Keratinocyte (primary cell): ENCODE measurements around the gene COL13A1. TPM values are rescaled to one million over a fixed set of nuclear protein-coding genes. Genes with fewer than 3 reads are reported as not detected.

Experiments used
- DNase-seq: peaks from one replicate; pipeline ENCODE4 v3.0.0-alpha.2; 2011; ENCODE audit warnings: low read depth, missing footprints, low spot score
- FAIRE-seq: peaks from 2 replicates; lab custom pipeline; 2011; peaks lifted over from hg19 to GRCh38; lab: Jason Lieb, UNC
- H2AFZ ChIP-seq: 2 replicates; pipeline ENCODE4 v1.6.0; 2012; ENCODE audit warnings: low read length, control low read depth, inconsistent platforms; ENCODE audit not compliant: control insufficient read depth
- H3K27ac ChIP-seq: 2 replicates; pipeline ENCODE4 v1.5.1; 2011; ENCODE audit warnings: low read length; ENCODE audit not compliant: control insufficient read depth, insufficient read depth
- H3K27me3 ChIP-seq: 3 replicates; pipeline ENCODE4 v1.6.0; 2011; ENCODE audit warnings: low read length; ENCODE audit not compliant: control insufficient read depth, insufficient read depth; ENCODE audit errors: extremely low read depth
- H3K36me3 ChIP-seq, 2 experiments: 2 replicates in 1 of 2; 3 replicates in 1 of 2; pipeline ENCODE4 v1.5.1; 2011; ENCODE audit warnings: low read length in 2 of 2, mild to moderate bottlenecking in 1 of 2; ENCODE audit not compliant: control insufficient read depth in 2 of 2, insufficient read depth in 2 of 2; ENCODE audit errors: extremely low read depth in 1 of 2
- H3K4me1 ChIP-seq: 3 replicates; pipeline ENCODE4 v1.5.1; 2011; ENCODE audit warnings: low read length; ENCODE audit not compliant: control insufficient read depth, insufficient read depth; ENCODE audit errors: extremely low read depth
- H3K4me2 ChIP-seq: 3 replicates; pipeline ENCODE4 v1.6.0; 2011; ENCODE audit warnings: low read depth, low read length; ENCODE audit not compliant: control insufficient read depth, insufficient read depth; ENCODE audit errors: extremely low read depth
- H3K4me3 ChIP-seq, 3 experiments: fragments of 200-600 bp in 1 of 3; sonication (generic) in 1 of 3; 2 replicates in 2 of 3; 3 replicates in 1 of 3; pipeline ENCODE4 v1.5.1; 2011 to 2016; ENCODE audit warnings: low read length in 3 of 3, mild to moderate bottlenecking in 3 of 3, control low read depth in 2 of 3, inconsistent platforms in 1 of 3, low read depth in 1 of 3, mixed read lengths in 1 of 3, mixed run types in 1 of 3, moderate library complexity in 1 of 3; ENCODE audit not compliant: control insufficient read depth in 2 of 3, insufficient read depth in 2 of 3; ENCODE audit errors: extremely low read depth in 1 of 3
- H3K79me2 ChIP-seq: 2 replicates; pipeline ENCODE4 v1.6.0; 2012; ENCODE audit warnings: low read length; ENCODE audit not compliant: control insufficient read depth, insufficient read depth
- H3K9ac ChIP-seq: 3 replicates; pipeline ENCODE4 v1.6.0; 2011; ENCODE audit warnings: low read length; ENCODE audit not compliant: control insufficient read depth, insufficient read depth; ENCODE audit errors: extremely low read depth
- H3K9me1 ChIP-seq: 3 replicates; pipeline ENCODE4 v1.6.0; 2011; ENCODE audit warnings: low read length; ENCODE audit not compliant: control insufficient read depth, insufficient read depth; ENCODE audit errors: extremely low read depth
- H3K9me3 ChIP-seq: 2 replicates; pipeline ENCODE4 v1.5.1; 2012; ENCODE audit warnings: low read depth, low read length; ENCODE audit not compliant: control insufficient read depth
- H4K20me1 ChIP-seq: 3 replicates; pipeline ENCODE4 v1.6.0; 2011; ENCODE audit warnings: low read length; ENCODE audit not compliant: control insufficient read depth, insufficient read depth; ENCODE audit errors: extremely low read depth
- EZH2 ChIP-seq: IDR thresholded peaks from one replicate; pipeline ENCODE4 v1.6.1; 2012; ENCODE audit warnings: inconsistent platforms, mild to moderate bottlenecking, low read length, moderate library complexity
- dilution Hi-C: fragments of 300-500 bp; cut with MboI; formaldehyde crosslinking; loops from one replicate; pipeline ENCODE4 v1.7.0; 2020; ENCODE audit warnings: low sequenced_read_pairs; ENCODE audit not compliant: extremely low pct_ligation_motif_present
- polyA plus RNA-seq, 5 experiments: library from polyadenylated mRNA; depleted of rRNA in 3 of 5; stranded (reverse) in 3 of 5; stranded (forward) in 1 of 5; unstranded in 1 of 5; fragments of >200 nt; gene quantifications; 1 replicate in 1 of 5; 2 replicates in 3 of 5; 3 replicates in 1 of 5; pipeline versions ENCODE4 v1.2.1 to v1.2.3, GENCODE V29; 2011 to 2012; ENCODE audit warnings: missing spikeins in 2 of 5, low read depth in 1 of 5, low replicate concordance in 1 of 5
- TF ChIP-seq, protein P1 (sequence below), 3 experiments: IDR thresholded peaks in 1 of 3; conservative IDR thresholded peaks in 1 of 3; optimal IDR thresholded peaks in 1 of 3; 2 replicates in 2 of 3; 3 replicates in 1 of 3; pipeline versions ENCODE3 to v1.5.1; 2011; ENCODE audit warnings: low read length in 3 of 3, mild to moderate bottlenecking in 3 of 3, moderate library complexity in 2 of 3, control low read depth in 1 of 3, inconsistent platforms in 1 of 3; ENCODE audit not compliant: insufficient read depth in 2 of 3; ENCODE audit errors: extremely low read depth in 1 of 3

The COL13A1 gene
- polyA plus RNA-seq, 1 donor (not counting 4 experiments of a cell fraction or from before 2014, with no cell fraction given) = 1.5 TPM

DNA sequence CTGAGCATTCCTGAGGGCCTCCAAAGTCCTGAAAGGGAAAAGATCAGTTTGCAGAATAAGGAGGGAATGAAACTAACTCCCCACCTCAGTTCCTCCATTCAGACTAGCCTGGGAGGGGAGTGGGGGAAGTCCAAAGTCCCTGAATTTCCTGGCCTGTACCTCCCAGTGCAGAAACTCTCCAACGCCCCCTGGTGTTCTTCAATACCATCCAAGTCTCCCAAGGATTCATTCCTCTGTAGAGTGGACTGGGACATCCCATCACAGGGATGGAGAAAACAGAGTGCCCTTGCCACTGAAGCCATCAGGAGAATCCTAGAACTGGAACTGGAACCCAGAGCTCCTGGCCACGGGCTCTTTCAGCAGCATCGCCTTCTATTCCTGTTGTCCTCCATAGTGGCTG, 1.6 kb upstream of the COL13A1 start:
- FAIRE-seq (peak; percentile 67), DNase-seq (peak; percentile 42)
- dilution Hi-C loops = no loop called here
- H3K9ac ChIP-seq = no peak overlapping the region
- H2AFZ ChIP-seq = no peak overlapping the region
- no peaks in the 10 kb centered on the region for H3K9me1 ChIP-seq
- H3K79me2 ChIP-seq = no peaks in the 10 kb centered on the region
- no peak overlapping the region for H3K4me3 ChIP-seq
- no peak overlapping the region for H3K27ac ChIP-seq
- no peaks in the 10 kb centered on the region for H4K20me1 ChIP-seq
- no peaks in the 10 kb centered on the region for H3K36me3 ChIP-seq
- no peaks in the 10 kb centered on the region for H3K9me3 ChIP-seq
- TF ChIP-seq, protein P1, sequence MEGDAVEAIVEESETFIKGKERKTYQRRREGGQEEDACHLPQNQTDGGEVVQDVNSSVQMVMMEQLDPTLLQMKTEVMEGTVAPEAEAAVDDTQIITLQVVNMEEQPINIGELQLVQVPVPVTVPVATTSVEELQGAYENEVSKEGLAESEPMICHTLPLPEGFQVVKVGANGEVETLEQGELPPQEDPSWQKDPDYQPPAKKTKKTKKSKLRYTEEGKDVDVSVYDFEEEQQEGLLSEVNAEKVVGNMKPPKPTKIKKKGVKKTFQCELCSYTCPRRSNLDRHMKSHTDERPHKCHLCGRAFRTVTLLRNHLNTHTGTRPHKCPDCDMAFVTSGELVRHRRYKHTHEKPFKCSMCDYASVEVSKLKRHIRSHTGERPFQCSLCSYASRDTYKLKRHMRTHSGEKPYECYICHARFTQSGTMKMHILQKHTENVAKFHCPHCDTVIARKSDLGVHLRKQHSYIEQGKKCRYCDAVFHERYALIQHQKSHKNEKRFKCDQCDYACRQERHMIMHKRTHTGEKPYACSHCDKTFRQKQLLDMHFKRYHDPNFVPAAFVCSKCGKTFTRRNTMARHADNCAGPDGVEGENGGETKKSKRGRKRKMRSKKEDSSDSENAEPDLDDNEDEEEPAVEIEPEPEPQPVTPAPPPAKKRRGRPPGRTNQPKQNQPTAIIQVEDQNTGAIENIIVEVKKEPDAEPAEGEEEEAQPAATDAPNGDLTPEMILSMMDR (optimal IDR thresholded peaks at IDR 0.05 in 1 of 3, IDR thresholded peaks at IDR 0.05 in 1 of 3, conservative IDR thresholded peaks at IDR 0.05 in 1 of 3; ENCODE audit: extremely low read depth in 1 of 3, insufficient read depth in 2 of 3, low read length in 3 of 3) = peak; percentile 68 to 84 (median 81)
- TF ChIP-seq EZH2 = no peak
- no peaks in the 10 kb centered on the region for H3K27me3 ChIP-seq
- H3K4me1 ChIP-seq = peaks cover 19% of the 10 kb centered on the region
- no peak overlapping the region for H3K4me2 ChIP-seq

DNA sequence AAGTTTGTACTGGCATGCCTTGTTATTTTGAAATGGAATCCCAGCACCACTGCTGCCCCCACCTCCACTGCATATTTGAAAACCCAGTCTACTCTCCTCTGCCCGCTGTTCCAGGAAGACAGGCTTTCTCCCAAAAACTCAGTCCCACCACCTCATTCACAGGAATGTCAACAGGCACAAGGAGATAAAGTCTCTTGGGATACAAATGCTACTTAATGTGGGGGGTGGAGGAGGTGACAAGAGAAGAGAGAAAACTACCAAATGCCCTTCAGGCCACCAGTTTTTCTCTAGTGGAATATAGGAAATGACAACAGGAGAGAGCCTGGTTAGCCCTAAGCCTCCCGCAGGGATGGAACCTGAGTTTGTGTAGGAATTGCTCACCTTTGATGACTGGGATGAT, 1.0 kb upstream of the COL13A1 start:
- H2AFZ ChIP-seq = no peak overlapping the region
- FAIRE-seq = no peak

More for the DNA sequence above, 1.0 kb upstream of the COL13A1 start:
- dilution Hi-C loops = no loop called here
- no peaks in the 10 kb centered on the region for H4K20me1 ChIP-seq
- H3K9ac ChIP-seq = no peak overlapping the region
- no peaks in the 10 kb centered on the region for H3K36me3 ChIP-seq
- peaks cover 19% of the 10 kb centered on the region for H3K4me1 ChIP-seq
- TF ChIP-seq, protein P1 (optimal IDR thresholded peaks at IDR 0.05 in 1 of 3, IDR thresholded peaks at IDR 0.05 in 1 of 3, conservative IDR thresholded peaks at IDR 0.05 in 1 of 3; ENCODE audit: extremely low read depth in 1 of 3, insufficient read depth in 2 of 3, low read length in 3 of 3) = no peak
- TF ChIP-seq EZH2 = no peak
- no peaks in the 10 kb centered on the region for H3K79me2 ChIP-seq
- H3K4me3 ChIP-seq = no peak overlapping the region
- H3K4me2 ChIP-seq = no peak overlapping the region
- DNase-seq = no peak
- H3K9me3 ChIP-seq = no peaks in the 10 kb centered on the region
- no peaks in the 10 kb centered on the region for H3K9me1 ChIP-seq
- H3K27me3 ChIP-seq = no peaks in the 10 kb centered on the region
- H3K27ac ChIP-seq = no peak overlapping the region
